ENCODE measurements around the gene NIP7. TPM values are rescaled to one million over a fixed set of nuclear protein-coding genes. Genes with fewer than 3 reads are reported as not detected.

The NIP7 gene
- total RNA-seq, 1 experiment from 2014 or later, result 25.4 TPM

GRCh38 chr16:69364088-69364487 lies 24.5 kb downstream of the NIP7 start:
- no peaks in the 10 kb centered on the region for H3F3A ChIP-seq (ENCODE audit: low read length, unreplicated experiment)
- H3K4me2 ChIP-seq (ENCODE audit: low read length), result no peak overlapping the region
- intact Hi-C loops (cut with micrococcal nuclease), result no loop called here
- H3K4me1 ChIP-seq (ENCODE audit: insufficient read depth, low read length), result no peaks in the 10 kb centered on the region
- no peak overlapping the region for H3K9ac ChIP-seq (ENCODE audit: low read length)
- no peaks in the 10 kb centered on the region for H3K9me2 ChIP-seq (replicated peaks; ENCODE audit: low read length)
- H3K36me3 ChIP-seq (ENCODE audit: low read depth, low read length), result peaks cover 17% of the 10 kb centered on the region
- DNase-seq (no peak), ATAC-seq (no peak)
- BruUV-seq (replicated peaks), result no TSS peak
- no peaks in the 10 kb centered on the region for H3K9me3 ChIP-seq (ENCODE audit: low read length)
- H4K20me1 ChIP-seq (ENCODE audit: low read length), result no peaks in the 10 kb centered on the region
- no peak overlapping the region for H3K27ac ChIP-seq (ENCODE audit: low read length)
- no peaks in the 10 kb centered on the region for H3K79me2 ChIP-seq (ENCODE audit: low read length)
- TF ChIP-seq EZH2 (IDR thresholded peaks at IDR 0.05; ENCODE audit: low read length, unreplicated experiment) (no peak), CTCF (conservative IDR thresholded peaks at IDR 0.05; ENCODE audit: low read depth, low read length) (no peak), EZH2phosphoT487 (IDR thresholded peaks at IDR 0.05; ENCODE audit: borderline replicate concordance, low read length) (no peak)
- H3K27me3 ChIP-seq (ENCODE audit: low read length), result no peaks in the 10 kb centered on the region
- no peak overlapping the region for H2AFZ ChIP-seq (ENCODE audit: low read length)
- no peak overlapping the region for H3K4me3 ChIP-seq (ENCODE audit: low read length)
- ChIA-PET POLR2A (ENCODE audit: unreplicated experiment) (no interaction called here), CTCF (no interaction called here)

- intact Hi-C loops (cut with micrococcal nuclease), result no loop called here
- no peaks in the 10 kb centered on the region for H3K79me2 ChIP-seq (ENCODE audit: low read length)
- no peaks in the 10 kb centered on the region for H3K9me3 ChIP-seq (ENCODE audit: low read length)
- H2AFZ ChIP-seq (ENCODE audit: low read length), result no peak overlapping the region
- TF ChIP-seq EZH2phosphoT487 (IDR thresholded peaks at IDR 0.05; ENCODE audit: borderline replicate concordance, low read length), result no peak
- TF ChIP-seq EZH2 (IDR thresholded peaks at IDR 0.05; ENCODE audit: low read length, unreplicated experiment), result no peak
- no peak for TF ChIP-seq CTCF (conservative IDR thresholded peaks at IDR 0.05; ENCODE audit: low read depth, low read length)
- peaks cover 25% of the 10 kb centered on the region for H3K36me3 ChIP-seq (ENCODE audit: low read depth, low read length)
- no peak overlapping the region for H3K4me2 ChIP-seq (ENCODE audit: low read length)
- no peaks in the 10 kb centered on the region for H4K20me1 ChIP-seq (ENCODE audit: low read length)
- no peak overlapping the region for H3K9ac ChIP-seq (ENCODE audit: low read length)
- H3K4me1 ChIP-seq (ENCODE audit: insufficient read depth, low read length), result no peaks in the 10 kb centered on the region
- H3K27me3 ChIP-seq (ENCODE audit: low read length), result no peaks in the 10 kb centered on the region
- ChIA-PET POLR2A (ENCODE audit: unreplicated experiment) (no interaction called here), CTCF (no interaction called here)
- no peaks in the 10 kb centered on the region for H3F3A ChIP-seq (ENCODE audit: low read length, unreplicated experiment)
- DNase-seq (no peak), ATAC-seq (no peak)
- no peak overlapping the region for H3K27ac ChIP-seq (ENCODE audit: low read length)
- H3K9me2 ChIP-seq (replicated peaks; ENCODE audit: low read length), result no peaks in the 10 kb centered on the region
- no TSS peak for BruUV-seq (replicated peaks)
- no peak overlapping the region for H3K4me3 ChIP-seq (ENCODE audit: low read length)
Measured at GRCh38 chr16:69365901-69366300, 26.3 kb downstream of the NIP7 start.

- no peak overlapping the region for H3K4me2 ChIP-seq (ENCODE audit: low read length)
- no peaks in the 10 kb centered on the region for H3K27me3 ChIP-seq (ENCODE audit: low read length)
- no peaks in the 10 kb centered on the region for H4K20me1 ChIP-seq (ENCODE audit: low read length)
- no TSS peak for BruUV-seq (replicated peaks)
- H3K79me2 ChIP-seq (ENCODE audit: low read length), result no peaks in the 10 kb centered on the region
- no peak overlapping the region for H2AFZ ChIP-seq (ENCODE audit: low read length)
- H3K9ac ChIP-seq (ENCODE audit: low read length), result no peak overlapping the region
- no peaks in the 10 kb centered on the region for H3F3A ChIP-seq (ENCODE audit: low read length, unreplicated experiment)
- no peak overlapping the region for H3K27ac ChIP-seq (ENCODE audit: low read length)
- CTCF ChIA-PET, result no interaction called here
- POLR2A ChIA-PET (ENCODE audit: unreplicated experiment), result no interaction called here
- no peaks in the 10 kb centered on the region for H3K4me1 ChIP-seq (ENCODE audit: insufficient read depth, low read length)
- H3K4me3 ChIP-seq (ENCODE audit: low read length), result no peak overlapping the region
- intact Hi-C loops (cut with micrococcal nuclease), result no loop called here
- peaks cover 25% of the 10 kb centered on the region for H3K36me3 ChIP-seq (ENCODE audit: low read depth, low read length)
- no peaks in the 10 kb centered on the region for H3K9me3 ChIP-seq (ENCODE audit: low read length)
- TF ChIP-seq CTCF (conservative IDR thresholded peaks at IDR 0.05; ENCODE audit: low read depth, low read length) (no peak), EZH2phosphoT487 (IDR thresholded peaks at IDR 0.05; ENCODE audit: borderline replicate concordance, low read length) (no peak), EZH2 (IDR thresholded peaks at IDR 0.05; ENCODE audit: low read length, unreplicated experiment) (no peak)
- ATAC-seq, result no peak
- H3K9me2 ChIP-seq (replicated peaks; ENCODE audit: low read length), result no peaks in the 10 kb centered on the region
- DNase-seq, result no peak
Measured at GRCh38 chr16:69366431-69366830, 26.9 kb downstream of the NIP7 start.
